PC-3 (cell line): ENCODE results near the gene SSTR5.

Experiments used
- EZH2 ChIP-seq: fragments of 300-600 bp; sonication (generic); IDR thresholded peaks from one replicate; pipeline ENCODE4 v1.6.1; 2017; ENCODE audit warnings: antibody characterized with exemption, mild to moderate bottlenecking, low read length; ENCODE audit not compliant: unreplicated experiment
- TF ChIP-seq, protein P1 (sequence below): fragments of 300-600 bp; sonication (generic); conservative IDR thresholded peaks from 2 replicates; pipeline ENCODE4 v1.5.1; 2017; ENCODE audit warnings: antibody characterized with exemption, low read depth, mild to moderate bottlenecking, low read length

DNA sequence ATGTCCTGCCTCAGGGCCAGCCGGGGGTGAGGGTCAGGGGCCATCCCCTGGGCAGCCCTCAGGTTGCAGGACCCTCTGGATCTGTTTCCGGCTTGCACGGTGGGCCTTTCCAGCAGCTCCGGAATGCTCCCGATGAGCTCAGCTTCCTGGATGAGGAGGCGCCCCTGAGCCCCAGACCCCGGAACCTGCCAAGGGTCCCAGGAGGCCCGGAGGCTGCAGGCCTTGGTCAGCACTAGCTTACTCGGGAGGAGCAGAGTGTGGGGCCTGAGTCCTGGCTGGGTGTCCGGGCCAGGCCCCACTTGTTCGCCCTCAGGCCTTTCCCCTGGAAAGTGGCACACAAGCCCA is 31.1 kb downstream of the SSTR5 start:
- TF ChIP-seq, protein P1, sequence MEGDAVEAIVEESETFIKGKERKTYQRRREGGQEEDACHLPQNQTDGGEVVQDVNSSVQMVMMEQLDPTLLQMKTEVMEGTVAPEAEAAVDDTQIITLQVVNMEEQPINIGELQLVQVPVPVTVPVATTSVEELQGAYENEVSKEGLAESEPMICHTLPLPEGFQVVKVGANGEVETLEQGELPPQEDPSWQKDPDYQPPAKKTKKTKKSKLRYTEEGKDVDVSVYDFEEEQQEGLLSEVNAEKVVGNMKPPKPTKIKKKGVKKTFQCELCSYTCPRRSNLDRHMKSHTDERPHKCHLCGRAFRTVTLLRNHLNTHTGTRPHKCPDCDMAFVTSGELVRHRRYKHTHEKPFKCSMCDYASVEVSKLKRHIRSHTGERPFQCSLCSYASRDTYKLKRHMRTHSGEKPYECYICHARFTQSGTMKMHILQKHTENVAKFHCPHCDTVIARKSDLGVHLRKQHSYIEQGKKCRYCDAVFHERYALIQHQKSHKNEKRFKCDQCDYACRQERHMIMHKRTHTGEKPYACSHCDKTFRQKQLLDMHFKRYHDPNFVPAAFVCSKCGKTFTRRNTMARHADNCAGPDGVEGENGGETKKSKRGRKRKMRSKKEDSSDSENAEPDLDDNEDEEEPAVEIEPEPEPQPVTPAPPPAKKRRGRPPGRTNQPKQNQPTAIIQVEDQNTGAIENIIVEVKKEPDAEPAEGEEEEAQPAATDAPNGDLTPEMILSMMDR, result no peak
- no peak for TF ChIP-seq EZH2
